ENCODE measurements around the gene CENPX. TPM values are rescaled to one million over a fixed set of nuclear protein-coding genes. Genes with fewer than 3 reads are reported as not detected.

The CENPX gene
- total and polyA plus RNA-seq, 2 of the 13 experiments (the other 11 are each of a cell fraction or from before 2014, with no cell fraction given): 92.7 to 170 TPM

DNA sequence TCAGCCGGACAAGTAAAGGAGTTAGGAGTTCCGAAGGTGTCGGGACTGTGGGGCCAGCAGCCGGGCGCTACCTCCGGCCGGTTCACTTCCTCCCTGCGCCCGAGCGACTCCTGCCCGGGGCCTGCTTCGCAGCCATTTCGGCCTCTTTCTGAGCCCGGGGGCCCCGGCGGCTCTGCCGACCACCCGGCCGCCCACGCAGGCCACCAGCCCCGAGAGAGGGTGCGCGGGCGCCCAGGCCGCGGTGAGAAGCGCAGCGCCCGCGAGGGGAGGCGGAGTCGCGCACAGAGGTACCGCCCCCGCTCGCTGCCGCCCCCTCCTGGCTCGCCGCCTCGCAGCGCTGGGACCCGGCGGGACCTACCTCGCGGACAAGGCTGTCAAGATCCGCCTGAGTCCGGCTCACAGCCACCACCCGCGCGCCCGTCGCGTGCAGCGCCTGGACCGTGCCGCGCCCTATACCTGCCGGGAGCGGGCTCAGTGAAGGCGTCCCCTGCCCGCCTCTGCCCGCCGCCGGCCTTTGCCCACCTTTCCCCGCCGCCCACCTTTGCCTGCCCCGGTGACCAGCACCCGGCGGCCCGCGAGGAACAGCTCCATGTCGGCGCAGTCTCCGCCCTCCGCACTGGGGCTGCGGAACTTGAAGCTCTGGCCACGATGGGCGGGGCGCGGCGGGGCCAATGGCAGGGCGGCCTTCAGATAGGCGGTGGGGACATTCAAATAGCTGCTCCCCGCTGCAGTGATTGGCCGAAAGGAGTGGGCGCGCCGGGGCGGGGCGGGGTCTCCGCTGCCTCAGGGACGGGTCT lies 14.6 kb upstream of the CENPX start, which contains the start of gene DCXR (continued):
- TF ChIP-seq, protein P1, sequence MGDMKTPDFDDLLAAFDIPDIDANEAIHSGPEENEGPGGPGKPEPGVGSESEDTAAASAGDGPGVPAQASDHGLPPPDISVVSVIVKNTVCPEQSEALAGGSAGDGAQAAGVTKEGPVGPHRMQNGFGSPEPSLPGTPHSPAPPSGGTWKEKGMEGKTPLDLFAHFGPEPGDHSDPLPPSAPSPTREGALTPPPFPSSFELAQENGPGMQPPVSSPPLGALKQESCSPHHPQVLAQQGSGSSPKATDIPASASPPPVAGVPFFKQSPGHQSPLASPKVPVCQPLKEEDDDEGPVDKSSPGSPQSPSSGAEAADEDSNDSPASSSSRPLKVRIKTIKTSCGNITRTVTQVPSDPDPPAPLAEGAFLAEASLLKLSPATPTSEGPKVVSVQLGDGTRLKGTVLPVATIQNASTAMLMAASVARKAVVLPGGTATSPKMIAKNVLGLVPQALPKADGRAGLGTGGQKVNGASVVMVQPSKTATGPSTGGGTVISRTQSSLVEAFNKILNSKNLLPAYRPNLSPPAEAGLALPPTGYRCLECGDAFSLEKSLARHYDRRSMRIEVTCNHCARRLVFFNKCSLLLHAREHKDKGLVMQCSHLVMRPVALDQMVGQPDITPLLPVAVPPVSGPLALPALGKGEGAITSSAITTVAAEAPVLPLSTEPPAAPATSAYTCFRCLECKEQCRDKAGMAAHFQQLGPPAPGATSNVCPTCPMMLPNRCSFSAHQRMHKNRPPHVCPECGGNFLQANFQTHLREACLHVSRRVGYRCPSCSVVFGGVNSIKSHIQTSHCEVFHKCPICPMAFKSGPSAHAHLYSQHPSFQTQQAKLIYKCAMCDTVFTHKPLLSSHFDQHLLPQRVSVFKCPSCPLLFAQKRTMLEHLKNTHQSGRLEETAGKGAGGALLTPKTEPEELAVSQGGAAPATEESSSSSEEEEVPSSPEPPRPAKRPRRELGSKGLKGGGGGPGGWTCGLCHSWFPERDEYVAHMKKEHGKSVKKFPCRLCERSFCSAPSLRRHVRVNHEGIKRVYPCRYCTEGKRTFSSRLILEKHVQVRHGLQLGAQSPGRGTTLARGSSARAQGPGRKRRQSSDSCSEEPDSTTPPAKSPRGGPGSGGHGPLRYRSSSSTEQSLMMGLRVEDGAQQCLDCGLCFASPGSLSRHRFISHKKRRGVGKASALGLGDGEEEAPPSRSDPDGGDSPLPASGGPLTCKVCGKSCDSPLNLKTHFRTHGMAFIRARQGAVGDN (CRISPR knock-in tag; IDR thresholded peaks at IDR 0.05): peak; percentile 97
- TF ChIP-seq, protein P2, sequence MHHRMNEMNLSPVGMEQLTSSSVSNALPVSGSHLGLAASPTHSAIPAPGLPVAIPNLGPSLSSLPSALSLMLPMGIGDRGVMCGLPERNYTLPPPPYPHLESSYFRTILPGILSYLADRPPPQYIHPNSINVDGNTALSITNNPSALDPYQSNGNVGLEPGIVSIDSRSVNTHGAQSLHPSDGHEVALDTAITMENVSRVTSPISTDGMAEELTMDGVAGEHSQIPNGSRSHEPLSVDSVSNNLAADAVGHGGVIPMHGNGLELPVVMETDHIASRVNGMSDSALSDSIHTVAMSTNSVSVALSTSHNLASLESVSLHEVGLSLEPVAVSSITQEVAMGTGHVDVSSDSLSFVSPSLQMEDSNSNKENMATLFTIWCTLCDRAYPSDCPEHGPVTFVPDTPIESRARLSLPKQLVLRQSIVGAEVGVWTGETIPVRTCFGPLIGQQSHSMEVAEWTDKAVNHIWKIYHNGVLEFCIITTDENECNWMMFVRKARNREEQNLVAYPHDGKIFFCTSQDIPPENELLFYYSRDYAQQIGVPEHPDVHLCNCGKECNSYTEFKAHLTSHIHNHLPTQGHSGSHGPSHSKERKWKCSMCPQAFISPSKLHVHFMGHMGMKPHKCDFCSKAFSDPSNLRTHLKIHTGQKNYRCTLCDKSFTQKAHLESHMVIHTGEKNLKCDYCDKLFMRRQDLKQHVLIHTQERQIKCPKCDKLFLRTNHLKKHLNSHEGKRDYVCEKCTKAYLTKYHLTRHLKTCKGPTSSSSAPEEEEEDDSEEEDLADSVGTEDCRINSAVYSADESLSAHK (CRISPR knock-in tag; IDR thresholded peaks at IDR 0.05; ENCODE audit: borderline replicate concordance): no peak
- 0 out of 2 replicates have a peak, but pooled peaks have one; percentile 32 for TF ChIP-seq STAT5B (CRISPR knock-in tag; IDR thresholded peaks at IDR 0.05)
- no peak for TF ChIP-seq MAFF (IDR thresholded peaks at IDR 0.05; ENCODE audit: low read depth, low read length)
- TF ChIP-seq, protein P3, sequence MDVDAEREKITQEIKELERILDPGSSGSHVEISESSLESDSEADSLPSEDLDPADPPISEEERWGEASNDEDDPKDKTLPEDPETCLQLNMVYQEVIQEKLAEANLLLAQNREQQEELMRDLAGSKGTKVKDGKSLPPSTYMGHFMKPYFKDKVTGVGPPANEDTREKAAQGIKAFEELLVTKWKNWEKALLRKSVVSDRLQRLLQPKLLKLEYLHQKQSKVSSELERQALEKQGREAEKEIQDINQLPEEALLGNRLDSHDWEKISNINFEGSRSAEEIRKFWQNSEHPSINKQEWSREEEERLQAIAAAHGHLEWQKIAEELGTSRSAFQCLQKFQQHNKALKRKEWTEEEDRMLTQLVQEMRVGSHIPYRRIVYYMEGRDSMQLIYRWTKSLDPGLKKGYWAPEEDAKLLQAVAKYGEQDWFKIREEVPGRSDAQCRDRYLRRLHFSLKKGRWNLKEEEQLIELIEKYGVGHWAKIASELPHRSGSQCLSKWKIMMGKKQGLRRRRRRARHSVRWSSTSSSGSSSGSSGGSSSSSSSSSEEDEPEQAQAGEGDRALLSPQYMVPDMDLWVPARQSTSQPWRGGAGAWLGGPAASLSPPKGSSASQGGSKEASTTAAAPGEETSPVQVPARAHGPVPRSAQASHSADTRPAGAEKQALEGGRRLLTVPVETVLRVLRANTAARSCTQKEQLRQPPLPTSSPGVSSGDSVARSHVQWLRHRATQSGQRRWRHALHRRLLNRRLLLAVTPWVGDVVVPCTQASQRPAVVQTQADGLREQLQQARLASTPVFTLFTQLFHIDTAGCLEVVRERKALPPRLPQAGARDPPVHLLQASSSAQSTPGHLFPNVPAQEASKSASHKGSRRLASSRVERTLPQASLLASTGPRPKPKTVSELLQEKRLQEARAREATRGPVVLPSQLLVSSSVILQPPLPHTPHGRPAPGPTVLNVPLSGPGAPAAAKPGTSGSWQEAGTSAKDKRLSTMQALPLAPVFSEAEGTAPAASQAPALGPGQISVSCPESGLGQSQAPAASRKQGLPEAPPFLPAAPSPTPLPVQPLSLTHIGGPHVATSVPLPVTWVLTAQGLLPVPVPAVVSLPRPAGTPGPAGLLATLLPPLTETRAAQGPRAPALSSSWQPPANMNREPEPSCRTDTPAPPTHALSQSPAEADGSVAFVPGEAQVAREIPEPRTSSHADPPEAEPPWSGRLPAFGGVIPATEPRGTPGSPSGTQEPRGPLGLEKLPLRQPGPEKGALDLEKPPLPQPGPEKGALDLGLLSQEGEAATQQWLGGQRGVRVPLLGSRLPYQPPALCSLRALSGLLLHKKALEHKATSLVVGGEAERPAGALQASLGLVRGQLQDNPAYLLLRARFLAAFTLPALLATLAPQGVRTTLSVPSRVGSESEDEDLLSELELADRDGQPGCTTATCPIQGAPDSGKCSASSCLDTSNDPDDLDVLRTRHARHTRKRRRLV (CRISPR knock-in tag; IDR thresholded peaks at IDR 0.05): 0 out of 2 replicates have a peak, but pooled peaks have one; percentile 70
- no peak for TF ChIP-seq NFIB (CRISPR knock-in tag; IDR thresholded peaks at IDR 0.05; ENCODE audit: borderline replicate concordance)
- no peak; the same call in 1 of the 2 replicates for TF ChIP-seq SMC3 (IDR thresholded peaks at IDR 0.05; ENCODE audit: low read length)
- TF ChIP-seq HMGA1 (CRISPR knock-in tag; conservative IDR thresholded peaks at IDR 0.05): no peak
- no peak for TF ChIP-seq ZNF781 (CRISPR knock-in tag; IDR thresholded peaks at IDR 0.05; ENCODE audit: borderline replicate concordance, not compliant biosample characterization)
- TF ChIP-seq ARNT (IDR thresholded peaks at IDR 0.05): no peak
- peak; percentile 70 for TF ChIP-seq BHLHE40 (IDR thresholded peaks at IDR 0.05; ENCODE audit: low read length)
- peak; percentile 85; the same call in 1 of the 2 replicates for TF ChIP-seq ARHGAP35 (CRISPR knock-in tag; IDR thresholded peaks at IDR 0.05; ENCODE audit: borderline replicate concordance)
- TF ChIP-seq, protein P4, sequence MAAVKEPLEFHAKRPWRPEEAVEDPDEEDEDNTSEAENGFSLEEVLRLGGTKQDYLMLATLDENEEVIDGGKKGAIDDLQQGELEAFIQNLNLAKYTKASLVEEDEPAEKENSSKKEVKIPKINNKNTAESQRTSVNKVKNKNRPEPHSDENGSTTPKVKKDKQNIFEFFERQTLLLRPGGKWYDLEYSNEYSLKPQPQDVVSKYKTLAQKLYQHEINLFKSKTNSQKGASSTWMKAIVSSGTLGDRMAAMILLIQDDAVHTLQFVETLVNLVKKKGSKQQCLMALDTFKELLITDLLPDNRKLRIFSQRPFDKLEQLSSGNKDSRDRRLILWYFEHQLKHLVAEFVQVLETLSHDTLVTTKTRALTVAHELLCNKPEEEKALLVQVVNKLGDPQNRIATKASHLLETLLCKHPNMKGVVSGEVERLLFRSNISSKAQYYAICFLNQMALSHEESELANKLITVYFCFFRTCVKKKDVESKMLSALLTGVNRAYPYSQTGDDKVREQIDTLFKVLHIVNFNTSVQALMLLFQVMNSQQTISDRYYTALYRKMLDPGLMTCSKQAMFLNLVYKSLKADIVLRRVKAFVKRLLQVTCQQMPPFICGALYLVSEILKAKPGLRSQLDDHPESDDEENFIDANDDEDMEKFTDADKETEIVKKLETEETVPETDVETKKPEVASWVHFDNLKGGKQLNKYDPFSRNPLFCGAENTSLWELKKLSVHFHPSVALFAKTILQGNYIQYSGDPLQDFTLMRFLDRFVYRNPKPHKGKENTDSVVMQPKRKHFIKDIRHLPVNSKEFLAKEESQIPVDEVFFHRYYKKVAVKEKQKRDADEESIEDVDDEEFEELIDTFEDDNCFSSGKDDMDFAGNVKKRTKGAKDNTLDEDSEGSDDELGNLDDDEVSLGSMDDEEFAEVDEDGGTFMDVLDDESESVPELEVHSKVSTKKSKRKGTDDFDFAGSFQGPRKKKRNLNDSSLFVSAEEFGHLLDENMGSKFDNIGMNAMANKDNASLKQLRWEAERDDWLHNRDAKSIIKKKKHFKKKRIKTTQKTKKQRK (IDR thresholded peaks at IDR 0.05; ENCODE audit: low read length): no peak

All from HepG2 (cell line).